HG02588 (cell line): ENCODE results near the gene PTPRD.
A peak's percentile ranks its signal among the peaks of the same experiment; 100 is the strongest.

Source experiments
- ATAC-seq: cut with Tn5 transposase; IDR thresholded peaks from one replicate; pipeline ENCODE4 v1.9.1; 2021; ENCODE audit warnings: mild to moderate bottlenecking, moderate library complexity; ENCODE audit not compliant: unreplicated experiment

Gene PTPRD

DNA sequence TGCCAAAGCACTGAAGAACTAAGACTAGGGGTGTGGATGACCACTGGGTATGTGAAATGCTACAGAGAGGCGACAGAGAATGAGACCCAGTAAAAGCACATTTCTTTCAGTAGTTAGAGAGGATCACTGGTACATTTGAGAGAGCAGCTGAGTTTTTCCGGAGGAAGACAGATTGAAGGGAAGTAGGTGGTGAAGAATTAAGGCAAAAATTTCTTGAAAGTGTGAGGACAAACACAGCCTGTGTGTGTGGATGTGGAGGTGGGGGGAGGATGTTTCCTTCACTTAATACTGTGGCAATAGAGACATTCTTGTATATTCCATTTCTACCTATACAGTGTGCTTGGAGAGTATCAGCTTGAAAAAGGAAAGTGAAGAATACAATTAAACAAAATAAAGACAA lies 1942.1 kb downstream of the PTPRD start:
- no peak for ATAC-seq

GRCh38 chr9:8668751-8669150 lies 1944.1 kb downstream of the PTPRD start:
- ATAC-seq: no peak

DNA sequence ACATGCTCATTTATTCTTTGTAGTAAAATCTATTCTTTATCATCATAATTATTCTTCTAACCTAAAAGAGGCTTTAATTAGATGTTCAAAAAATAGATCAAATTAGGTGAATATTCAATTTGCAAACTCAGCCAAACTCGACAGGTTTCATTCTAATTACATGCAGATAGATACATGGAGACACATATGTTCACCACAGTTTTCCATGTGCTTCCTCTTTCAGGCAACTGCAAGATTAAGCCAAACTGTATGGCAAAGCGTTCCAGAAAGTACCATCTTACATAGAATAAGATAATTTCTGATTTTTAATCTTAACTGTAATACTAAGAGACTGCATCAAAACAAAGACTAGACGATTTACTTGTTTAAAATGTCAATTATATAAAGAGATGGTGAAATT lies 1944.6 kb downstream of the PTPRD start:
- no peak for ATAC-seq

GRCh38 chr9:8666060-8666459 lies 1946.7 kb downstream of the PTPRD start:
- no peak for ATAC-seq

GRCh38 chr9:8660383-8660782 lies 1952.4 kb downstream of the PTPRD start:
- ATAC-seq: no peak

GRCh38 chr9:8659108-8659507 lies 1953.7 kb downstream of the PTPRD start:
- no peak for ATAC-seq

GRCh38 chr9:8655071-8655470 lies 1957.7 kb downstream of the PTPRD start:
- no peak for ATAC-seq

DNA sequence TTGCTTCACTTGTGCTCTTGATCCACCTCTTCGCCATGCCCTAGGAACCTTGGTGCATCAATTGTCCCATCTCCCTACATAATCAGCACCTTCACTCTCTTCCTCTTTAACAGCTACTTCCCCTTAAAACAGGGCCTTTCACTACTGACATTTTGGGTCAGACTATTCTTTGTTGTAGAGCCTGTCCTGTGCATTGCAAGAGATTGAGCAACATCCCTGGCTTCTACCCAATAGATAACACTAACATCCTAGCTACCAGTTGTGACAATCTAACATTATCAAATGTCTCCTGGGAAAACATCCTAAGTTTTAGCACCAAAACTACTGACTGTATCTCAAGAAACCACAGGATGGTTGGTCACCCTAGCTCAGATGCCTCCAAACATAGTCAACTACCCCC lies 1958.9 kb downstream of the PTPRD start:
- no peak for ATAC-seq

GRCh38 chr9:8653111-8653510 lies 1959.7 kb downstream of the PTPRD start:
- no peak for ATAC-seq

DNA sequence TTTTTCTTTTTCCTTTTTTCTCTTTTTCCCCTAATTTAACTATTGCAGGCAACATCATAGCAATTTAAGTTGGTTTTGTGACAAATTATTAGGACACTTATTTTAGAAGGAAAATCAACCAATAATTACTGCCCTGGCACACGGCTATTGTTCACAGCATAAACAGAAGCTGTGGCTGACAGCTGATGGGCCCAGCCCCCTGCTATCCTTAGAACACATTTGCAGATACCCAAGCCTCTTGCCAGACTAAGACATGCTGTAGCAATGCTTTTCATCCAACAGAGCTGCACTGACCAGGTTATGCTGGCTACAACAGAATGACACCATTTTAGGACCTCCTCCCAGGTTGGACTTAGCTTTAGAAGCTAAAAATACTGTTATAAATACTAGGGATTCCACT lies 1960.5 kb downstream of the PTPRD start:
- no peak for ATAC-seq

DNA sequence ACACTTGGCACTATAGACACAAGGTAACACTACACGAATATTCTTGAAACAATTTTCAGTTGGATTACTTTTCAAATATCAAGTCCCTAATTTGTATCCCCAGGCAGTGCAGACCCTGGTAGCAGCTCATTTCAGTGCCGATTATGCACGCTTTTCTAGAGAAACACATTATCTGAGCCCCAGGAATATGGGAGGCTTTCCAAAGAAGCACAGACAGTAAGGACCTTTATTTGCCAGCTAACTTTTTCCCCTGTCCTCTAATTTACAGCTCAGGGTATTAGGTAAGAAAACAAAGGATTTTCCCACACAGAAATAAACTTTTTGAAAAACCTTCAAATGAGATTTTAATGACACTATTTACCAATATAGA lies 1961.0 kb downstream of the PTPRD start:
- no peak for ATAC-seq

DNA sequence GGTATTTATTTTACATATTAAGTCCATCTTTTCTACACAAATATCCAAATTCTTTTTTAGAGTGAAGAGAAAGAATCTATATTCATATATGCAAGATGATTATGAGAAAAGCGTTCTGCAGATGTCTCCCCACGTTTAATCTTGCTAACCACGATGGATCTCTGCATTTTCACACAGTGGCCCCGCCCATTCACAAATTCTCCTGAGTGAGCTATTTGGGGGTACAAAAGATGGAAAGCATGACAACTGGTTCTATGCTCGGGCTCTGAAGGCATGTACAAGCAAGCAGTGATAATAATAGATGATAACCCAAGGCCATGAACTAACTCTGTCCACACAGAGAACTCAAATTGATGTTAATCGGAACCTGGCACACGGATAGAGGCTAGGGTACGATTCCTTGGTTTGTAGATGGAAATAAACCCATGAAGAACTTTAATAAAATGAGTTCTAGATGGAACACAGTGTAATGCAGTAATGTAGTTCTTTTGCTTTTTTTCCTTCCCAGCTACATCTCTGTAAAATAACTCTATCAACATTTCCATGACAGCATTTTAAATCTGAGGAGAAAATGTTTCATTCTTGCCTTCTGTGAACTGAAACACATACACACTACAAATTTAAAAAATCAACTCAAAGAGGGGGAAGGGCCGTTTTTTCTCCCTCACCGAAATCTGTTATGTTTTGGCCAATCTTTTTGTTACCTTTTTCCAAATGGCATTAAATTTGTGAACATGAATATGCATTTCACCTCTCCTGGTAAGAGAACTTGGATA lies 1961.5 kb downstream of the PTPRD start:
- no peak for ATAC-seq

DNA sequence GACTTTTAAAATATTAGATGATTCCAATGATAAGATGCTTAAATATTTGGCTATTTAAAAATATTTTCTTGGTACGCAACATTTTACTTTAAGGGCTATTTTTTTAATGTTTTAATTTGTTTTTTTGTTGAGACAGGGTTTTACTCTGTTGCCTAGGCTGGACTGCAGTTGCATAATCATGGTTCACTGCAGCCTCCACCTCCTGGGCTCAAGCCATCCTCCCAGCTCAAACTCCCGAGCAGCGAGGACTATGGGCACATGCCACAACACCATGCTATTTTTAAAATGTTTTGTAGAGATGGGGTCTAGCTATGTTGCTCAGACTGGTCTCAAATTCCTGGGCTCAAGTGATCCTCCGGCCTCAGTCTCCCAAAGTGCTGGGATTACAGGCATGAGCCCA lies 1963.0 kb downstream of the PTPRD start:
- ATAC-seq: no peak

- ATAC-seq: peak; percentile 73
Observed at GRCh38 chr9:8649160-8649559, 1963.6 kb downstream of the PTPRD start.

DNA sequence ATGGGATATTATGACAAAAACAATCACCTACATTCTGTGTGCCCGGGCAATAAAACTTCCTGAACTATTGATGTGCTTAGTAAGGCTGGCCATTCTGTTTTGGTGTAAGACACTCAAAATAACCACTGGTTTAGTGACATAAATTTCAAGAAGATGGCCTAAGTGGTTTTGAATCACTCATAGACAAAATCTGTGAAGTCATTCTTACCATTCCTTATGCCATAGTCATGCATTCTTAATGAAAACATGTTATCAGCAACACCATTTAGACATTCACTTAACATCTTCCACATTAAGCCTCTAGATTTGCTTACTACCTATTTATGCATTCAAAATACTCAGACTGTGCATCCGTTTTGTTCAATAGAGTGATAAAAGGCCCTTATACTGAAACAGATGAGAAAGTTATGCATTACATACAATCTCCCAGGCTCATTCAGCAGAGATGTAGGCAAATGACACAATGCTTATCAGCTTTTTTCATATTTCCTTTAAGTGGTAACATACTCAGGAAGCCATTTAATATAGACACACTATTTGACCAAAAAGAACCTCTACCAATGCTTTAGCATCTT lies 1964.4 kb downstream of the PTPRD start:
- ATAC-seq: no peak

- no peak for ATAC-seq
Observed at GRCh38 chr9:8647824-8648223, 1965.0 kb downstream of the PTPRD start.

- no peak for ATAC-seq
Observed at GRCh38 chr9:8644571-8644970, 1968.2 kb downstream of the PTPRD start.

DNA sequence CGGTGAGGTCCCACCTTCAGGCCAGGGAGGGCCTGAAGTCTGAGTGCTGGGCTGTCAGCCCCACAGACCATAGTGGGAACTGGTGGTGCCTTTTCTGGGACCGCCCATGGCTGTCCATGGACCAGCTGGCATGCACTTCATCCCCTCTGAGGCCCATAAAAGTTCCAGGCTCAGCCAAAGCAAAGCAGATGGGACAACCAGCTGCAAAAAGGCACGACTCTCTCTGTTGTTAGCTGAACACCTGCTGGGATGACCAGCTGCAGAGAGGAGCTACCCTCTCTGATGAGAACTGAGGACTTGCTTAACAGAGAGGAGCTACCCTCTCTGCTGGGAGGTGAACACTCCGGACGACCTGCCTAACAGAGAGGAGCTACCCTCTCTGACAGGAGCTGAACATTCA lies 1968.9 kb downstream of the PTPRD start:
- no peak for ATAC-seq

DNA sequence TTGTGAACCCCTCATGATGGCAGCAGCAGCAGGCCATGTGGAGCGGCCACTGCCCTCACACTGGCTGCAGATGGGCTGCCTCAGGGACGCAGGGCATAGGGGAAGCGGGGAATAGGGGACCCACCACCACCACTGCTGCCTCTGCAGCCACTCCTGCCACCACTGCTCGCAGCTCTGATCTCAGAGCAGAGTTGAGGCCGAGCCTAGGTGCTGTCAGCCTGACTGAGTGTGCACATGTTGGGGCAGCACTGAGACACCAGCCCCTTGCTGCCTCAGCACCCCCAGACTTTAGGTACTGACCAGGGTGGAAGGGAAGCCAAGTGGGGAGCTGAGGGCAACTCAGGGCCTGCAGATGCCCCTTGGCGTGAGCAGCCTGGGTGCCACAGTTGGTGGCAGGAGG lies 1969.3 kb downstream of the PTPRD start:
- ATAC-seq: no peak

DNA sequence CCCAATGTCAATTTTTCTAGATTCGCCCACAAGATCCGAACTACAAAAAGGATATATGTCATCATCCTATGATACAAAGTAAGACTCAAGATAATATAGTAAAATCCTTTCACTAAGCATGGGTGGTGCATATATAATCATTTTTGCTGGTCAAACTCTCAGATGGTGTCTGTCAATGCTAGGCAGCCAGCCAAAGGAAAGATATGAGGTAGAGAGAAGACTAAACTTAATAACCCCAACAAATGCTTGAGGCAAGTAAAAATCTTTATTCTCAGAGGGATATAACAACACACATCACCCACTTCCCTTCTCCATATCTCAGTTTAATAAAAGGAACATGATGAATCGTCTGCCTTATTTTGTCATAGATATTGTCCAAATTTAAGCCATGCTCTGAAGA lies 1972.0 kb downstream of the PTPRD start:
- no peak for ATAC-seq

DNA sequence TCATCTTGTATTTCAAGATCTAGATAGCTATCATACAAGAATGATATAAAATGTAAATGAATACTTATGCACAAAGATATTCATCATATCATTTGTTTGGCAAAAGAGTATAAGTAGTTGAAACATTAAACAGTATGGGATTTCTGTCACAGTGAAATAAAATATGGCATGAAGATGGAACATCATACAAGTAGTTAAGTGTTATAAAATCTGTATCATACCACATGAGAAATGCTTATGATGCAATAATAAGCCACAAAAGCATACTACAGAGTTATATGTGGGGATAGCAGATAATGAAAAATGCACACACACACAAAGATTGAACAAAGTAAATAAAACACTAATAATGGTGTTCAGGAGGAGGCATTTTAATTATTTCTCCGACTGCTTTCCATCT lies 1975.2 kb downstream of the PTPRD start:
- ATAC-seq: no peak

DNA sequence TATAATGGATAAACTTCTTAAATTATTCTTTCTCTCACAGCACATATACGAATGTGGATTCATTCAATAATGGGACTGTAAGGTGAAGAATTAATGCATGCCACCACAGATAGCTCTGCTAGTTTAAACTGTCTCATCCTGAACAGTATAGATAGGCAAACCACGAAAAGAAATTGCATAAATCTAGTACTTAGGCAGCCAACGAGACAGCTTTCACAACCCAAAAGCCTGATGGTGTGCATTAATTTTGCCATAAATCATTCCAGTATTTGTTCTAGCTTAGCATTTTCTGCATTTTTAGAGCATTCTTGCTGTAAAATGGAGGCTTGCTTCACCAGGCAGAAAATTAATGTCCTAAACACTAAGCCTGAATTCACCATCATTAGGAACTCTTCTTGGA lies 1979.0 kb downstream of the PTPRD start:
- no peak for ATAC-seq

DNA sequence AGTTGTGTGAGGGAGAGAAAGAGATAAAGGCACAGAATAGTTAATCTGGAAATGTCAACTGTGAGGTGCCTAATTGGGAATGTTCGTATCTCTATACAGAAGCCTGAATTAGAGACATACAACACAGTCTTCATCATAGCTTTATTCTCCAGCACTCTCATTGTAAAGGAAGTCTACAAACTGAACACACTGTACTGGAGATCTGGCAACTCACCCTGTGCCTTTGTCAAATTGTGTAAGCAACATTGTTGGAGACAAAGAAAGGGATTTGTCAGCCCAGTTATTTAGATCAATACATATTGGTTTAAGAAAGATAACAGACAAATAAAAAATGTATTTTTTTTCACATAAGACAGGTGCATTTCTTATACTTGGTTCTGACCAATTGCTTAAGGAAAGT lies 1980.3 kb downstream of the PTPRD start:
- ATAC-seq: no peak
